Hematopoietic multipotent progenitor cell treated with erythropoietin and hydrocortisone succinate and interleukin-3 and kit ligand, for 17 days (in vitro differentiated cells): ENCODE results near the gene DUOX2.

ENCODE experiments used
- DNase-seq: peaks from one replicate; pipeline ENCODE4 v3.0.0-alpha.2; 2015; ENCODE audit warnings: low spot score

The DUOX2 gene

DNA sequence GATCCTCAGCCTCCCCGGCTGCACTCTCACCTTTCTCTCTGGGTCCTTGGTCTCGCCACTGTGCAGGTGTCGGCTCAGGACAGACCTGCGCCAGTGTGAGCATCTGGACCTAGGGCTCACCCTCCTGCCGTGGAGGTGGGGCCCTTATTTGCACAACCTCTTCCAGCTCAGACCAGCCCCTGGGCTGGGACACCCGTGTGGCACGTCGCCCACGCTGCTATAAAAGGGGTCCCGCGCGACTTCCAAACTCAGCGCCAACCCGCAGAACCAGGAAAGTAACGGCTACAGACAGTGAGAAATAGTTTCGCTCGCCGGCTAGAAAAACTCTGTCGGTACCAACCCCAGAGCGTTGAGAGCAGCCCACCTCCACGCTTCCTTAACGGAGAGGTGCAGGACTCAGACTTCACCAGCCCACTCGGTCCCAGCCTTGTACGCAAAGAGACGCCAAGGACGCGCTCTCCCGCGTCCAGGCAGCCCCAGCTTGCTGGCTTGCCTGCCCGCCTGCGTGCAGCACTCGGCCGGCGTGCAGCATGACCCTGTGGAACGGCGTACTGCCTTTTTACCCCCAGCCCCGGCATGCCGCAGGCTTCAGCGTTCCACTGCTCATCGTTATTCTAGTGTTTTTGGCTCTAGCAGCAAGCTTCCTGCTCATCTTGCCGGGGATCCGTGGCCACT is at the start of gene DUOX2, which contains the start of gene DUOXA2:
DUOX2 (minus strand) TSS at position 97 of the 675 bp plus-strand sequence. CDS start 761 bp downstream, outside the sequence.
DUOXA2 (plus strand) TSS at position 251 of the 675 bp plus-strand sequence; CDS start at position 531, 280 bp downstream.
- no peak for DNase-seq

DNA sequence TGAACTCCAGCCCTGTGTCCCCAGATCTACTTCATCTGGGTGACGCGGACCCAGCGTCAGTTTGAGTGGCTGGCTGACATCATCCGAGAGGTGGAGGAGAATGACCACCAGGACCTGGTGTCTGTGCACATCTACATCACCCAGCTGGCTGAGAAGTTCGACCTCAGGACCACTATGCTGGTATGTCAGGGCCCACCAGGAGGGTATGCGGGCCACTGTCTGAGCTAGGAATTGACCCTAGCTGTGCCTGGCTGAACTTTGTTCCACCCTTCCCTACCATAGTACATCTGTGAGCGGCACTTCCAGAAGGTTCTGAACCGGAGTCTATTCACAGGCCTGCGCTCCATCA is 49.5 kb upstream of the DUOX2 start:
- DNase-seq, result no peak

DNA sequence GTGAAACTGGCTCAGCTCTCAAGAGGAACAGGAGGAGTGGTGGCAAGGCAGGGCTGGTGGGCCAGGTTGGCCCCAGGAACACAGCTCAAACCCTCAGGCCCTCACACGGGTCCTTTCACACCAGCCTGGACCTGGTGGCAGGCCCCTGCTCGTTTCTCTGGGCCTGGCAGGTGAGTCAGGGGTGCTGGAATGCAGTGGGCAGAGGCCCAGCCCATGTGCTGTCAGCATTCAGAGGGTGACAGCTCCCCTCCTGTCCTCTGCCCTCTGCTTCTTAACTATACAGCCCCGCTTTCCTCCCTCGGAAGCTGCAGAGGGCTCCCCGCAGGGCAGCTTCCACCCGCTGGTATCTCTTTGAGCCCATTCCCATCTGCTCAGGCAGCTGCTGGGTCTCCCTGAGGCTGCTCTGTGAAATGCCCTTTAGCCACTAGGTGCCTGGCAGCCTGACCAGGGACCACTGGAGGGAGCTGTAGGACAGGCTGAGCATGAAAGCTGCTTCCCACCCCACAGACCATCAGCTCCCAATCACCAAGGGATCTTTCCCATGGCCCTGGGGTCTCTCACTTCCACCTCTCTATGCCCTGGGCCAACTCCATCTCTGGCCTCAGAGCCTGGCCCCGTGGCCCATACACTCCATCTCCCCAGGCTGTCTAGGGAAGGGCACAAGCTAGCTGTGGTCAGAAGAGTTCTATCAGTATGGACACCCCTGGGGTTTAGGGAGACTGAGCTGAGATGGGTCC is 49.0 kb upstream of the DUOX2 start:
- peak; percentile 71 for DNase-seq

DNA sequence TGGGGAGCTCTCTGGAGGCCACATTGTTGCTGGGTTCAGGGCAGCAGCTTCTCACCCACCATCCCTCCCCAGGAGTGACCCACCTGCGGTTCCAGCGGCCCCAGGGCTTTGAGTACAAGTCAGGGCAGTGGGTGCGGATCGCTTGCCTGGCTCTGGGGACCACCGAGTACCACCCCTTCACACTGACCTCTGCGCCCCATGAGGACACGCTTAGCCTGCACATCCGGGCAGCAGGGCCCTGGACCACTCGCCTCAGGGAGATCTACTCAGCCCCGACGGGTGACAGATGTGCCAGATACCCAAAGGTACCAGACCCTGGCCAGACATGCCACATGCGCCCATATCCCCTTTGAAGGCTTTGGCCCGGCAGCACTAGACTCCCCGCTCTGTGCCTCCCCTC is 47.7 kb upstream of the DUOX2 start:
- no peak for DNase-seq

DNA sequence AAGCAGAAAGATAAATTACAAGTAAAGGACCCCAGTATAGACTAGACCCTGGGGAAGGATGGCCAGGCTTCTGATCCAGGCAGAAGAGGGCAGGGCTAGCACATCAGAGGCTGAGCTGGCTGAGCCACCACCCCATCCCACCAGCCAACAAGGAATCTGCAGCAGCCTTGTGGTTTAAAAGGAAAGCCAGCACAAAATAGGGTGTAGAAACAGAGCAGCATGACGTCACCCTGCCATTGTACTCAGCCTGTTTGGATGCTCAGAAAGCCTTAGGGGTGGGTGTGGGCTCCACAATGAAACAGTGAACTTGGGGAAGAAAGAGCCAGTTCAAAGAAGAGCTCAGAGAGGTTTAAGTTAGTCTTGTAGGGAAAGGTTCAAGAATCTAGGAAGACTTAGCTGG is 44.0 kb upstream of the DUOX2 start:
- no peak for DNase-seq

DNA sequence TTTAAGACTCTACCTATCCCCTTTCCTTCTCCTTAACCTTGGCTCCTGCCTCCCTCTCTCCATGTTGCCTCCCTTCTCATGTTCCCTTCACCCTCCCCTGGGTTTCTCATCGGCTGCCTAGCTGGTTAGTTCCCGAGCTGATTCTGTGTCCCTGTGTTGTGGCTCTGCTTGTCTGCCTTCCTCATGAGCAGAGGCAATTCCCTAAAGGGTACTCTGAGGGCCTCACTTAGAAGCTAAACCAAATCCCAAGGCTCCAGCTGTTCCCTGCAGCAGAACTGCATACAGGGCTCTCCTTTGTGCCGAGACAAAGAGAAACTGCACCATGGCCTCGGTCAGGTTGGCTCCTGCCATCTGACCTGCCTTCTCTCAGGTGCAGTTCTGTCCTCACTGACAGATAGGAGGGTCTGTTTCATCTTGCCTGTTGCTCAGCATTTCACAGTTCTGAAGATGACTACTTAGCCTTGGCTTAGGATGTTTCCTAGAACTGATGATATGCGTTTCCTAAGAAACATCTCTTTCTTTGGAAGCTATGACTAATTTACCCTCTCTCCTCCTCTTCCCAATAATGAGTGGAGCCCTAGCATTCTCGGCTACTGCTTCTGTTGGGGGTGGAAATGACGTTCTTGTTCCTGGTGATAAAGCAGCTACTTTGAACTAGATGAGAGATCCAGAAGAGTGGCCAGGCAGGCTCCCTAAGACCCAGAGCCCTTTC is 42.9 kb upstream of the DUOX2 start:
- DNase-seq, result no peak

DNA sequence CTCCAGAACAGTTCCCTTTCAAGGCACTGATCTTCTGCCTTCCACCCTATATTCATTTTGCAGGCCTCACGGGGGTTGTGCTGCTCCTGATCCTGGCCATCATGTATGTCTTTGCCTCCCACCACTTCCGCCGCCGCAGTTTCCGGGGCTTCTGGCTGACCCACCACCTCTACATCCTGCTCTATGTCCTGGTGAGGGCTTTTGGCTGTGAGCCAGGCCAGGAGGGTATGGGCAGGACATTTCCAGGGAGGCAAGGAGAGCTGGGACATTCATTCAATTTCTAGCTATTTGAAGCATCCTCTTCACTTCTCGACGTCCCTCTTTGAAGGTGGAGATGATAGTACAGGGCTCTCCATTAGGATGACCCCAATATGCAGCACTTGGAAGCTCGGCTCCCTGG is 41.8 kb upstream of the DUOX2 start:
- no peak for DNase-seq

DNA sequence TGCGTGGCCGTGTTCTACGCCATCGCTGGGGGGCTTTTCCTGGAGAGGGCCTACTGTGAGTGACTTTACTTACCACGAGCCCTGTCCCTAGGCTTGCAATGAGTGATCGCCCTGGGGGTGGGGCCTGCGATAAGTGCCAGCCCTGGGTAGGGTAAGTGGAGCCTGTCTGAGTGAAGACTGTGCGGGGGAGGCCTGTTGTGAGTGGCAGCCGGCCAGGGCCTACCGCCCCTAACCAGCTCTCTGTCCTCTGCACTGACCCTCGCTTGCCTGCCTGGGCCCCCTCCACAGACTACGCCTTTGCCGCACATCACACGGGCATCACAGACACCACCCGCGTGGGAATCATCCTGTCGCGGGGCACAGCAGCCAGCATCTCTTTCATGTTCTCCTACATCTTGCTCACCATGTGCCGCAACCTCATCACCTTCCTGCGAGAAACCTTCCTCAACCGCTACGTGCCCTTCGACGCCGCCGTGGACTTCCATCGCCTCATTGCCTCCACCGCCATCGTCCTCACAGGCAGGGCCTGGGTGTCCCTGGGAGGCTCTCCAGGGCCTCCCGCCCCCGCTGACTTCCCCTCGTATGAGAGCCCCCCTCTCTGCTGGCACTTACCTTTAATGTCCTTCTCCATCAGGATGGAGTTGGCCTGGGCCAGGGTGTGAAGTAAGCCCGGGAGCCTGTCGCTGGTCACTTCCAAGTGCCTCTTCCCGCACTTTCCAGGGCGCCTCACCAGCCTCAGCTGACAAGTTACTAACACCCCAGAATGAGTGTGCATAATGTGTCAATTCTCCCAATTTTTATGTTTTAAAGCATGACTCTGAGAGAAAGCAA is 38.2 kb upstream of the DUOX2 start:
- DNase-seq, result no peak

DNA sequence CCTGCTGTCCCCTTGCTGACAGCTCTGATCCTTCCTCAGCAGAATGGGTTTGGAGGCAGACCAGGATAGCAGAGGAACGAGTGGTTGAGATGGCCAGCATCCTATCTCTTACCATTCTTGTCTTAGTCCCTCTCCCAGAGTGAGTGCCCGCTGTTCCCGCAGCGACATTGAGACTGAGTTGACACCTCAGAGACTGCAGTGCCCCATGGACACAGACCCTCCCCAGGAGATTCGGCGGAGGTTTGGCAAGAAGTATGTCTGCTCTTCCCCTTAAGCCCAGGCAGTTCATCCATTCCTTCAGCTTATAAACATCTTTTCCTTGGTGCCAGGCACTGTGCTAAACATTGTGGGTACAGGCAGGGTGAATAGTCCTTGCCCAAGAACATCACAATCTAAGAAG is 37.0 kb upstream of the DUOX2 start:
- DNase-seq, result no peak

DNA sequence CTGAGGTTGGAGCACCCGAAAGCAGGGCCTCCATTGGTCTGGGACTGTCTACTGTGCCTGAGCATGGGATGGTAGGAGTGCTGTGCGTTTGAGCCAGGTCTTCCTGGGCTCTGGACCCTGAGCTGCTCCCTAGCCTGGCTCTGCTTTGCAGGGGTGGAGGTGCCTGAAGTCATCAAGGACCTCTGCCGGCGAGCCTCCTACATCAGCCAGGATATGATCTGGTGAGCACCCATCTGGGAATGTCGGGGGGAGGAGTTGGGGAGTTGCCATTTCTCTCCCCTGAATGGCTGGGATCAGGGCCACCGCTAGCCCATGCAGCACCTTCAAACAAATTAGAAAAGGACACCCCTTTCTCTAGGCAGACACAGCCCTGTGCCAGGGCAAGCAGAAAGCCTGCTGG is 36.5 kb upstream of the DUOX2 start:
- no peak for DNase-seq

DNA sequence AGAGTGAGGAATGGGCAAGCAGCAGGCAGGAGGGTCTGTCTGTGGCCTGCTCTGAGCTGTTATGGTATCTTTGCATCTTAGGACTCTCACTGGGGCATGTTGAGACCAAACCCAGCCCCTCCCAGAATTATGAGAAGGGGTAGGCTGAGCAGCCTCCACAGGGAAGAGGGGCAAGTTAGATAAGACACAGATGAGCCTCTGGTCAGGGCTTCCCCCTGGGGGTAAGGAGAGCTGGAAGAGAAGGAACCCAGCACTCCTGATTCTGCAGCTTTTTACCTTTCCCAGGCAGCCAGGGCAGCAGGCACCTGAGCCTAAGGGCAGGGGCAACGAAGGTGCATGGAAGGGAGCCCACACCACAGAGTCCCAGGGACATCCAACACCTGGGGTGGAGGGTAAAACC is 35.1 kb upstream of the DUOX2 start:
- DNase-seq, result no peak

DNA sequence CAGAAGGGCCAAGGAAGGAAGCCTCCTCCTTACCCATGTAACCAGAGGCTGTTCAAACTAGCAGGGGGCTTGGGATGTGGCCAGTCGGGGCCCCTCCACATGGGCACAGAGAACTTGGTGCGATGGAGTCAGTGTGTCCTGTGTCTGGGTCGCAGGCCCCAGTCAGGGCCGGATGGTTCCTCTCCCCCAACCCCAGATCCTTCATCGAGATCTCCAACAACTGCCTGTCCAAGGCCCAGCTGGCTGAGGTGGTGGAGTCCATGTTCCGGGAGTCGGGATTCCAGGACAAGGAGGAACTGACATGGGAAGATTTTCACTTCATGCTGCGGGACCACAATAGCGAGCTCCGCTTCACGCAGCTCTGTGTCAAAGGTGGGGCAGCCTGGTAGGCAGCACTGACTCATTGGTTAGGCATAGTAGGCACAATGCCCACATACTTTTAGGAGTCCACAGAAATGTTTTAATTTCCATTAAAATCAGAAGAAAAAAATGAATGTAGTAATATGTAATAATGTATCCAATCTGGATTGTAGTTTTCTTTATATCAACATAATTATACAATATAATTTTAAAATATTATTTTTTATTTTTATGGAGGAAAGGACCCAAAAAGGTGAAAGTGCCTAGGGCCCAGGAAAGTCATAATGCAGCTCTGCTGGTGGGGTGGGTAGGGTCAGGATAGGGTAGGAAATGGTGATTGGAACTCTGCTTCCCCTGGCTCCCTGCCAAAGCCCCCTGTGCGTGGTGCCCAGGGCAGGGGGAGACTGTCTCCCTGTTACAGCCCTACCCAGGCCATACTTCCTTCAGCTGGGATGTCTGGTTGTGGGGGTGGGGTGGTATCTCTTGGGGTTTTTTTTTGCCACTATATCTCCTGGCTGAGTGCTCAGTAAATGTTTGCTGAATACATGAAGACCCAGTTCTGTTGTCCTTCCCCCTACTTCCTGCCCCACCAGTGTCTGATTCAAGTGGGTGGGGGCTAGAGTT is 34.4 kb upstream of the DUOX2 start:
- no peak for DNase-seq

DNA sequence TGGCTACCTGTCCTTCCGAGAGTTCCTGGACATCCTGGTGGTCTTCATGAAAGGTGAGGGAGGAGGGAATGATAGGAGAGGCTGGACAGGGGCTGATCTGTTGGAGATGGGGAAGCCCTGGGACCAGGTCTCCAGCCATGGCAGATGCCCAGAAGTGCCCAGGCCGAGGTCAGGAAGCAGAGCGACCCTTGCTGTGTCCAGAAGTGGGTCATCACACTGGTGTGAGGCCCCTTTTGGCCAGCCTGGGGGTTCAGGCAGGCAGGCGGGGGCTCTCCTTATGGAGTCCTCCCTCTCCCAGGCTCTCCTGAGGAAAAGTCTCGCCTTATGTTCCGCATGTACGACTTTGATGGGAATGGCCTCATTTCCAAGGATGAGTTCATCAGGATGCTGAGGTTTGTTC is 33.6 kb upstream of the DUOX2 start:
- no peak for DNase-seq

DNA sequence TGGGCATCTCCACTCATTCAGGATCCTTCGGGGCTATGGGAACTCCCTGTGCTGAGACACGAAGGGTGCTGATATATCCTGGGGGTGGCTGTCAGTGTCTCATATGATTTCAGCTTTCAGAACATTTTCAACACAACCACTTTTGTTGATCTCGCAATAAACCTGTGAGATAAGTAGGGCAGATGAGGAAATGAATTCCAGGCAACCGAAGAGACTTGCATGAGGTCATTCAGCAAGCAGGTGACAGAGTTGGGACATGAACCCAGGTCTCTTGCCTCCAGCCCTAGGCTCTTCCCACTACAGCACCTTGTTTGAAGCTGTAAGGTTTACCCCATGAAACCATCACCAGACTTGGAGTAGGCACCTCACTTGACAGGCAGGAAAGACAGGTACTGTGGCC is 32.4 kb upstream of the DUOX2 start:
- DNase-seq, result no peak

DNA sequence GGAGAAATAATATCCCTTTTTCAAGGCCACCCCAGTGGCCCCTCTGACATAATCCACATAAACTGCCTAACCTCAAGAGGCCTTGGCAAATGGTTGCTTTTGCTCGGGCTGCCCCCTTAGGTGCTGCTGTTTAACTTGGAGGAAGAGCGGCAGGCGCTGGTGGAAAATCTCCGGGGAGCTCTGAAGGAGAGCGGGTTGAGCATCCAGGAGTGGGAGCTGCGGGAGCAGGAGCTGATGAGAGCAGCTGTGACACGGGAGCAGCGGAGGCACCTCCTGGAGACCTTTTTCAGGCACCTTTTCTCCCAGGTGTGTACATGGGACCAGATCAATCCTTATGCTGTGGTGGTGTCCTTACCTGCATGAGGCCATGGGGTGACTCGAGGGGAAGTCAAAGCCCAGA is 30.8 kb upstream of the DUOX2 start:
- no peak for DNase-seq

DNA sequence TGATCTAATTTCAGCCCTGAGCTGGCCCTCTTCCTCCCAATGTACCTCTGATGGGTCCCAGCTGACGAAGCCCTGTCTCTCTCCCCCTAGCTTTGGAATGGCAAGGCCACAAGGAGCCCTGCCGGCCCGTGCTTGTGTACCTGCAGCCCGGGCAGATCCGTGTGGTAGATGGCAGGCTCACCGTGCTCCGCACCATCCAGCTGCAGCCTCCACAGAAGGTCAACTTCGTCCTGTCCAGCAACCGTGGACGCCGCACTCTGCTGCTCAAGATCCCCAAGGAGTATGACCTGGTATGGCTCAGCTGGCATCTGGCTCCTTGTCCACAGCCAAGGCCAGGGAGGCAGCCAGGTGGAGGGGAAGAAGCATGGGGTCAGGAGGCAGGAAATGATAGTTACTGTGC is 30.0 kb upstream of the DUOX2 start:
- DNase-seq, result no peak

DNA sequence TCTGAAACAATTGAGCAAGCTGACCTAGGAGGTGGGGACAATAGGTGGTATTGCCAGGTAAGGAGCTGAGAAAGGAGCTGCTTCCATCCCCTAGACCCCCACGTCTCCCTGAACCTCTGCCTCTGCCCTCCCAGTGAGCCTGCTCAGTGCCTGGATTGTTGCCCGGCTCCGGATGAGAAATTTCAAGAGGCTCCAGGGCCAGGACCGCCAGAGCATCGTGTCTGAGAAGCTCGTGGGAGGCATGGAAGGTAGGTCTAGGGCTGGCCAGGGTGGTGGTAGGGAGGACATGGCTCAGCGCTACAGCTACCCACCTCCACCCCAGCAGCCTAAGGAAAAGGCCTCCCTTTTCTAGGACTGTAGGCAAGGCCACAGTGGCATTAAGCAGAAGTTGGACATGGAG is 29.1 kb upstream of the DUOX2 start:
- no peak for DNase-seq

DNA sequence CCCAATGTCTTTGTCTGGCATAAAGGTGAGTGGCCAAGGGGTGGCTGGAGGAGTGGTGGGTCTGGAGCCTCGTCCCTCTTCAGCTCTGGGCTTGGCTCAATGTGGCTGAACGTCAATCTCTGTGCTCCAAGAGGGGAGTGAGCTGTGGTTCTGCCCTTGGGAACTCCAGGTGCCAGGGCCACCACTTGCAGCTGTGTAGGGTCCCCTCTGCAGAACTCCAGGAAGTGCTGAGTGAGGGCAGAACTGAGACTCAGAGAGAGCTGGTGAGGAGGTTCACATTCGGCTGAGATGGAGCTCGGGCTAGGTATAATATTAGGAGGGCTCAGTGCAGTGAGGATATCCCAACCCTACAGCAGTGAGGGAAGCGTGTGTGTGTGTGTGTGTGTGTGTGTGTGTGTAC is 27.4 kb upstream of the DUOX2 start:
- no peak for DNase-seq

DNA sequence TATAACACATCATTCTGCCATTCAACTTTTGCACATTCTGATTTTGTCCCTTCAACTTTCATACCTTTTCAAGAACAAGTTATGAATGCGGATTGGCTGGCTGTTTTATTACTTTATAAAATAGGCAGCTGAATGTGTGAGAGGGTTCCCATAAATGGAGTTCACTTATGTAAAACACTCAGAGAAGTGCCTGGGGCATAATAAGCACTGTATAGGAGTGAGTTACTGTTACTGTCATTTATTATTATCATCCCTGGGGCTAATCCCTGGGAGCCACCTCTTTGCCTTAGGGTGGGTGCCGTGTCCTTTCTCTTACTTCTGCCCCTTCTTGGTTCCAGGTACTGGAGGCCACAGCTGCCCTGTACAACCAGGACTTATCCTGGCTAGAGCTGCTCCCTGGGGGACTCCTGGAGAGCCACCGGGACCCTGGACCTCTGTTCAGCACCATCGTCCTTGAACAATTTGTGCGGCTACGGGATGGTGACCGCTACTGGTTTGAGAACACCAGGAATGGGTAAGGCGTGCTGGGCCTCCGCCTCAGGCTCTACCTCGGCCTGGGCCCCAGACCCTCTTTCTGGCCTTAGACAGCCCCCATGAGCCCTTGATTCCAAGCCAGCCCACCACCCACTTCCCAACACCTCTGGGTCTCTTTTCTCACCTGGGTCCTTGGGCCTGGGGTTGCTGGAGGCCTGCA is 26.7 kb upstream of the DUOX2 start:
- no peak for DNase-seq

DNA sequence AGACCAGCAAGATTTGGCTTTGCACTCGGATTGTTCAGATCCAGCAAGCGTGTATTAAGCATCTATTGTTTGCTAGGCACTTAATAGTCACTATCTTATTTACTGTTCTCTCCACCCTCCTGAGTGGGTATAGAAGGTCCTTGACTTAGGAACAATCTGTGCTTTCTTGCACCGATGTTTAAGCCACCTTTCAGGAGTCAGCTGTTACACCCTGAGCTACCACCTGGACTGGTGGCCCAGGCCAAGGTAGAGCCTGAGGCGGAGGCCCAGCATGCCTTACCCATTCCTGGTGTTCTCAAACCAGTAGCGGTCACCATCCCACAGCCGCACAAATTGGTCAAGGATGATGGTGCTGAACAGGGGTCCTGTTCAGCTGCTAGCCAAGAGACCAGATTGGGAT is 25.8 kb upstream of the DUOX2 start:
- no peak for DNase-seq
